ENCODE measurements around the gene POLR3H. TPM values are rescaled to one million over a fixed set of nuclear protein-coding genes. Genes with fewer than 3 reads are reported as not detected.

Gene POLR3H
- total and polyA plus RNA-seq, 2 of the 4 experiments (the other 2 are of a cell fraction): 37.8 to 67.8 TPM

GRCh38 chr22:41576877-41577276 is 32.6 kb upstream of the POLR3H start:
- H2BK120ac ChIP-seq (ENCODE audit: low read depth, low read length): no peak overlapping the region
- peak overlapping the region; percentile 47 for H2AK9ac ChIP-seq (replicated peaks; ENCODE audit: low read depth, low read length, poor library complexity)
- ChIA-PET CTCF (no interaction called here), POLR2A (ENCODE audit: unreplicated experiment) (no interaction called here)
- H4K91ac ChIP-seq (ENCODE audit: insufficient read depth, low read depth, low read length): no peak overlapping the region
- TF ChIP-seq RAD21 (IDR thresholded peaks at IDR 0.05; ENCODE audit: low read length) (peak; percentile 59), RCOR1 (IDR thresholded peaks at IDR 0.05; ENCODE audit: insufficient replicate concordance, low read length) (no peak), MAZ (IDR thresholded peaks at IDR 0.05; ENCODE audit: borderline replicate concordance, low read depth, low read length) (no peak), MXI1 (IDR thresholded peaks at IDR 0.05; ENCODE audit: borderline replicate concordance, low read depth, low read length) (no peak), SMC3 (IDR thresholded peaks at IDR 0.05; ENCODE audit: low read depth, low read length) (peak; percentile 63), CTCF (conservative IDR thresholded peaks at IDR 0.05; ENCODE audit: low read depth, low read length) (peak; percentile 64)
- dilution Hi-C loops (cut with HindIII; ENCODE audit: low sequenced_read_pairs, unreplicated experiment): no loop called here
- 0 out of 2 replicates have a peak overlapping the region, but pooled peaks have one; percentile 13 for H2AK5ac ChIP-seq (ENCODE audit: low read depth, low read length)
- no peaks in the 10 kb centered on the region; the same call in 1 of the 2 replicates for H3K9me1 ChIP-seq (ENCODE audit: insufficient read depth, low read length)
- H3K4me2 ChIP-seq (ENCODE audit: low read depth, low read length): no peak overlapping the region
- H2BK5ac ChIP-seq (ENCODE audit: low read depth, low read length, poor library complexity, severe bottlenecking): no peak overlapping the region
- H4K5ac ChIP-seq (ENCODE audit: low read depth, low read length): no peak overlapping the region
- H3K4ac ChIP-seq (ENCODE audit: low read depth, low read length): no peak overlapping the region
- H2BK15ac ChIP-seq (ENCODE audit: low read depth, low read length): no peak overlapping the region
- no peaks in the 10 kb centered on the region for H3K27me3 ChIP-seq (ENCODE audit: control insufficient read depth, insufficient read depth, low read length)
- H3K4me1 ChIP-seq (ENCODE audit: control insufficient read depth, insufficient read depth, low read length): peaks cover 7% of the 10 kb centered on the region; the same call in 1 of the 2 replicates
- peak overlapping the region; percentile 41 for H2AFZ ChIP-seq (replicated peaks; ENCODE audit: low read length, poor library complexity)
- no peak overlapping the region for H3K14ac ChIP-seq (replicated peaks; ENCODE audit: low read depth, low read length)
- ATAC-seq (ENCODE audit: low read depth): peak; percentile 52
- H4K20me1 ChIP-seq (ENCODE audit: insufficient read depth, low read length): peaks cover 3% of the 10 kb centered on the region
- in situ Hi-C loops (cut with MboI; ENCODE audit: low sequenced_read_pairs): no loop called here
- no peak overlapping the region for H2BK20ac ChIP-seq (ENCODE audit: low read depth, low read length)
- intact Hi-C loops (cut with micrococcal nuclease): loop anchor here (1.0 kb wide), 1 partner anchor 33 kb away; the partner anchor contains the start of gene POLR3H
- no peak overlapping the region for H3K23ac ChIP-seq (ENCODE audit: low read depth, low read length)
- no peak overlapping the region for H3K27ac ChIP-seq (ENCODE audit: insufficient read depth, low read length)
- H3K56ac ChIP-seq (ENCODE audit: extremely low read depth, insufficient read depth, low read length): no peak overlapping the region
- no peak overlapping the region for H4K8ac ChIP-seq (ENCODE audit: low read depth in 2 of 2, low read length in 2 of 2)
- peak; percentile 52 for DNase-seq
- H3K9ac ChIP-seq (ENCODE audit: low read depth, low read length): no peak overlapping the region
- peaks cover 64% of the 10 kb centered on the region for H3K36me3 ChIP-seq (ENCODE audit: control insufficient read depth, insufficient read depth, low read length)
- no peaks in the 10 kb centered on the region for H3K9me3 ChIP-seq (ENCODE audit: control insufficient read depth, insufficient read depth, low read length)
- BruUV-seq (replicated peaks): no TSS peak
- 72% methylated on average over 6 of the region's 9 CpGs; no CpG with 5 or more reads in 1 of the 2 experiments for WGBS, 2 experiments (ENCODE audit: extremely low coverage in 2 of 2, insufficient read length in 1 of 2)
- H3K4me3 ChIP-seq (ENCODE audit: insufficient read depth, low read depth, low read length): no peak overlapping the region
- H3K79me1 ChIP-seq (ENCODE audit: low read depth in 1 of 2, low read length in 2 of 2): peaks cover 3 to 31% of the 10 kb centered on the region in 2 experiments; a peak in 3 of 4 replicates
- no peak overlapping the region for H3K18ac ChIP-seq (ENCODE audit: low read depth, low read length)
